Thyroid gland (tissue), 4 donors: Measurements from ENCODE around the gene WNT4. TPM values are rescaled to one million over a fixed set of nuclear protein-coding genes. Genes with fewer than 3 reads are reported as not detected.

ENCODE experiments used
- DNase-seq, 2 donors: peaks; one replicate each; pipeline ENCODE4 v3.0.0-alpha.2; 2019
- H3K27ac ChIP-seq, 3 donors: fragments of 200-600 bp; sonication (generic); 1 replicate in 2 of 3; 2 replicates in 1 of 3; pipeline ENCODE4 v1.5.1; 2016 to 2019; ENCODE audit warnings: mild to moderate bottlenecking in 1 of 3, moderate library complexity in 1 of 3
- H3K27me3 ChIP-seq: fragments of 200-600 bp; sonication (generic); one replicate; pipeline ENCODE4 v1.5.1; 2019
- H3K36me3 ChIP-seq, 2 donors: fragments of 200-600 bp; sonication (generic); one replicate each; pipeline ENCODE4 v1.5.1; 2016 to 2019
- H3K4me1 ChIP-seq, 2 donors: fragments of 200-600 bp; sonication (generic); one replicate each; pipeline ENCODE4 v1.5.1; 2017 to 2019
- H3K4me3 ChIP-seq, 3 donors: fragments of 200-600 bp; sonication (generic); replicated peaks in 1 of 3; 1 replicate in 2 of 3; 2 replicates in 1 of 3; pipeline ENCODE4 v1.5.1; 2016; ENCODE audit warnings: mild to moderate bottlenecking in 1 of 3
- H3K9me3 ChIP-seq: fragments of 200-600 bp; sonication (generic); one replicate; pipeline ENCODE4 v1.5.1; 2017
- POLR2A ChIP-seq, 2 donors: fragments of 450-650 bp; IDR thresholded peaks; one replicate each; pipeline ENCODE4 v1.6.1; 2017; ENCODE audit warnings: antibody characterized with exemption in 2 of 2, mild to moderate bottlenecking in 2 of 2, moderate library complexity in 1 of 2
- WGBS, 2 donors: methylation state at CpG; one replicate each; pipeline ENCODE4 v1.1.5; 2017; 5-methylcytosine and 5-hydroxymethylcytosine counted together
- intact Hi-C: fragments of 100-400 bp; cut with DNase I; formaldehyde crosslinking; loops from one replicate; pipeline ENCODE4 v1.15.1; 2023
- total RNA-seq, 4 donors: library from RNA; depleted of rRNA; stranded (reverse); fragments of >200 nt; gene quantifications; one replicate each; pipeline ENCODE4 v1.2.3, GENCODE V29; 2016
- TF ChIP-seq, protein P1 (sequence below), 6 experiments: fragments of 200-600 bp in 3 of 6; fragments of 450-650 bp in 3 of 6; sonication (generic) in 3 of 6; IDR thresholded peaks; one replicate each; pipeline ENCODE4 v1.5.1; 2016 to 2019; ENCODE audit warnings: antibody characterized with exemption in 6 of 6, mild to moderate bottlenecking in 2 of 6, inconsistent platforms in 1 of 6, moderate library complexity in 1 of 6

Gene WNT4
- total RNA-seq, 4 donors from 2014 or later, result 0.29 to 3.0 (median 0.43) TPM

- H3K9me3 ChIP-seq, result no peaks in the 10 kb centered on the region
- TF ChIP-seq POLR2A (IDR thresholded peaks at IDR 0.05), result no peak
- TF ChIP-seq, protein P1, sequence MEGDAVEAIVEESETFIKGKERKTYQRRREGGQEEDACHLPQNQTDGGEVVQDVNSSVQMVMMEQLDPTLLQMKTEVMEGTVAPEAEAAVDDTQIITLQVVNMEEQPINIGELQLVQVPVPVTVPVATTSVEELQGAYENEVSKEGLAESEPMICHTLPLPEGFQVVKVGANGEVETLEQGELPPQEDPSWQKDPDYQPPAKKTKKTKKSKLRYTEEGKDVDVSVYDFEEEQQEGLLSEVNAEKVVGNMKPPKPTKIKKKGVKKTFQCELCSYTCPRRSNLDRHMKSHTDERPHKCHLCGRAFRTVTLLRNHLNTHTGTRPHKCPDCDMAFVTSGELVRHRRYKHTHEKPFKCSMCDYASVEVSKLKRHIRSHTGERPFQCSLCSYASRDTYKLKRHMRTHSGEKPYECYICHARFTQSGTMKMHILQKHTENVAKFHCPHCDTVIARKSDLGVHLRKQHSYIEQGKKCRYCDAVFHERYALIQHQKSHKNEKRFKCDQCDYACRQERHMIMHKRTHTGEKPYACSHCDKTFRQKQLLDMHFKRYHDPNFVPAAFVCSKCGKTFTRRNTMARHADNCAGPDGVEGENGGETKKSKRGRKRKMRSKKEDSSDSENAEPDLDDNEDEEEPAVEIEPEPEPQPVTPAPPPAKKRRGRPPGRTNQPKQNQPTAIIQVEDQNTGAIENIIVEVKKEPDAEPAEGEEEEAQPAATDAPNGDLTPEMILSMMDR (IDR thresholded peaks at IDR 0.05), result no peak
- no peak overlapping the region for H3K27ac ChIP-seq
- no peak overlapping the region for H3K4me3 ChIP-seq
- no peaks in the 10 kb centered on the region for H3K27me3 ChIP-seq
- WGBS, 2 donors, result 77 to 82% methylated on average over 14 of the region's 14 CpGs
- DNase-seq, result no peak
- H3K4me1 ChIP-seq, result no peaks in the 10 kb centered on the region
- no peaks in the 10 kb centered on the region for H3K36me3 ChIP-seq
- intact Hi-C loops, result no loop called here
These were observed 22.2 kb upstream of the WNT4 start for GRCh38 chr1:22164841-22165808.

DNA sequence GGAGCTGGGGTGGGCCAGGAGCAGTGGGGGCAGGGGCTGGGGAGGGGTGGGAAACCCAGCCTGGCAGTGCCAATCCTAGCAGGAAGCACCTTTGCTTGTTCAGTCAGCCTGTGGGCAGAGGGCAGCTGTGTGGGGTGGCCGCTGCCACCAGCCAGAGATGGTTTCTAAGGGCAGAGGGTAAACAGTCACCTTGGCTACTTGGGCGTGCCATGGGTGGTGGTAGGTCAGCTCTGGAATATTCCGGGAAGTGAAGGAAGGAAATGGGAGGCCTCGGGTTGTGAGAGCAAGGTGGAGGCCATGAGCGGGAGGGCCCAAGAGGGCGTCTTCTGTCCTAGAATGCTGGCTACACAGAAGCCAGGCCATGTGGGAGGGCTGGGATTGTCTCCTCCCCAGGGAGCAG lies 20.7 kb upstream of the WNT4 start:
- Histone ChIP-seq H3K4me1 (no peaks in the 10 kb centered on the region), H3K36me3 (no peaks in the 10 kb centered on the region), H3K27ac (no peak overlapping the region), H3K9me3 (no peaks in the 10 kb centered on the region), H3K27me3 (no peaks in the 10 kb centered on the region), H3K4me3 (no peak overlapping the region)
- WGBS, 2 donors, result 65 to 80% methylated on average over 5 to 6 of the region's 6 CpGs
- intact Hi-C loops, result no loop called here
- TF ChIP-seq, protein P1 (IDR thresholded peaks at IDR 0.05), result no peak
- no peak for TF ChIP-seq POLR2A (IDR thresholded peaks at IDR 0.05)
- no peak for DNase-seq

- H3K4me3 ChIP-seq, result no peak overlapping the region
- no peaks in the 10 kb centered on the region for H3K4me1 ChIP-seq
- intact Hi-C loops, result no loop called here
- no peak for DNase-seq
- H3K27me3 ChIP-seq, result no peaks in the 10 kb centered on the region
- WGBS, 2 donors, result 85 to 92% methylated on average over 2 to 13 of the region's 14 CpGs
- H3K27ac ChIP-seq, result no peak overlapping the region
- no peaks in the 10 kb centered on the region for H3K36me3 ChIP-seq
- H3K9me3 ChIP-seq, result no peaks in the 10 kb centered on the region
- TF ChIP-seq POLR2A (IDR thresholded peaks at IDR 0.05), result no peak
- TF ChIP-seq, protein P1 (IDR thresholded peaks at IDR 0.05), result no peak
These were observed 20.2 kb upstream of the WNT4 start for GRCh38 chr1:22163137-22163536.

DNA sequence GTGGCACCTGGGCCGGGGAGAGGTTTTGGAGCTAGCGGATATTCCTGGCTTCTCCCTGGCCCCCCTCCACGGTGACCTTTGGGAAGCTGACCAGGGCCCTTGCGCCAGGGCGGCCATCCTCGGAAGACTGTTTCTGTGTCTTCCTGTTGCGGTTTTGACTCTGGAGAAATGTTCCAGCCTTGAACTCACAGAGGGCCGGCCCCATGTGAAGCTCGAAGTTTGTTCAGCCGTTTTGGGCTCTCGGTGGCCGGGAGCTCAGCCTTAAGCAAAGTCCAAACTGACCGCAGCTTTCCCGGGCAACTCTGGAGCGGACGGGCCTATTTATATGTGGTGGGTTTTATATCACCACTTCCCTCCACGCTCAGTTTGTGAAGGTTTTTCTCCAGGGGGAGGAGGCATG lies 17.0 kb upstream of the WNT4 start:
- Histone ChIP-seq H3K9me3 (no peaks in the 10 kb centered on the region), H3K27ac (no peak overlapping the region), H3K36me3 (no peaks in the 10 kb centered on the region), H3K4me1 (no peaks in the 10 kb centered on the region), H3K4me3 (no peak overlapping the region), H3K27me3 (no peaks in the 10 kb centered on the region)
- 84 to 93% methylated on average over 17 of the region's 17 CpGs for WGBS, 2 donors
- TF ChIP-seq POLR2A (IDR thresholded peaks at IDR 0.05), result no peak
- TF ChIP-seq, protein P1 (IDR thresholded peaks at IDR 0.05), result no peak
- DNase-seq, result no peak
- intact Hi-C loops, result no loop called here

GRCh38 chr1:22158654-22159053 lies 15.8 kb upstream of the WNT4 start:
- Histone ChIP-seq H3K4me3 (no peak overlapping the region), H3K36me3 (no peaks in the 10 kb centered on the region), H3K27ac (no peak overlapping the region), H3K4me1 (no peaks in the 10 kb centered on the region), H3K27me3 (no peaks in the 10 kb centered on the region), H3K9me3 (no peaks in the 10 kb centered on the region)
- intact Hi-C loops, result no loop called here
- 84 to 92% methylated on average over 4 of the region's 4 CpGs for WGBS, 2 donors
- no peak for DNase-seq
- no peak for TF ChIP-seq POLR2A (IDR thresholded peaks at IDR 0.05)
- TF ChIP-seq, protein P1 (IDR thresholded peaks at IDR 0.05), result no peak
